ENCODE data around the gene SORCS2.

Gene SORCS2

GRCh38 chr4:7224001-7224400, 31.7 kb downstream of the SORCS2 start:
- no peak for DNase-seq (ENCODE audit: low read depth)

DNA sequence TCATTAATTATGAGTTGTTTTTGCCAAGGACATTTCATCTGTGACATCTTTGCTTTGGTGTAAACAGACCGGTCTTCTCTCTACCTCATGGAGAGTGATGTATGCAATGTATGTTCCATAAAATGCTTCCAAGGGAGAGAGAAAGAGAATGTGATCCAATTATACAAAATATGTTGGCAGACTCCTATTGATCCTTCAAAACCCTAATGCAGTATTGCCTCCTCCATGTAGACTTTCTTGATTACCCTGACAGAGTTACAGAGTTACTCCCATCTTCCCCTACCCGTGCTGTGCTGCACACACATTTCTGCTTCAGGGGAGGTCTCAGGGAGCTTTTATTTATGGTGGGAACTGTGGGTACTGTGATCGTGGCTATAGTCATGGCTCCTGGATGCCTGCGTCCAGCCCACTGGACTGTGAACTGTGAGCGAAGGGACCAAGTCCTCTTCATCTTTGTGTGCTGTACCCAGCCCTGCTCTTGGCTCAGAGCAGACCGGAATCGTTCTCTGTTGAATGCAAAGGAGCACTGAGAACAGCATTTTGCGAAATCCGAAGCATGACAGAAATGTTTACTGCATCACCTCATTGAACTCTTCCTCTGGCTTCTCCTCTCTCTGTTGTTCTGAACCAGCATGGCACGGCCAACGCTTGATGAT, 32.7 kb downstream of the SORCS2 start:
- DNase-seq (ENCODE audit: low read depth) = no peak

- no peak for DNase-seq (ENCODE audit: low read depth)
Observed at GRCh38 chr4:7226439-7226838, 34.1 kb downstream of the SORCS2 start.

DNA sequence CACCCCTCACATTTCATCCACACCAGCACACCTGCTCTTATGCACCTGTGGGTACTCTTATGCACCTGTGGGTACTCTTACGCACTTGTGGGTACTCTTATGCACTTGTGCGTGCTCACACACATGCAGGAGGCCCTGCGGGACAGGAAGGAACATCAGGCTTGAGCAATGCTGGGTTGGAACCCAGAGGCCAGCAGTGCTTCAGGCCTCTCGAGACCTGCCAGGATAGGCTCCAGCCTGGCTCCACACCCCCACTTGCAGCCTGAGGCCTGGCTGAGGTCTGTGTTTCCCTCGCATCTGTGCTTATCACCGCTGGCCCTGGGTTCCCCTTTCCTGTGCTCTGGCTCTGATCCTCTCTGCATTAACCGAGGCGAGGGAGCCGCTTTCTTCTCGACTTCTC, 34.7 kb downstream of the SORCS2 start:
- DNase-seq (ENCODE audit: low read depth) = no peak

DNA sequence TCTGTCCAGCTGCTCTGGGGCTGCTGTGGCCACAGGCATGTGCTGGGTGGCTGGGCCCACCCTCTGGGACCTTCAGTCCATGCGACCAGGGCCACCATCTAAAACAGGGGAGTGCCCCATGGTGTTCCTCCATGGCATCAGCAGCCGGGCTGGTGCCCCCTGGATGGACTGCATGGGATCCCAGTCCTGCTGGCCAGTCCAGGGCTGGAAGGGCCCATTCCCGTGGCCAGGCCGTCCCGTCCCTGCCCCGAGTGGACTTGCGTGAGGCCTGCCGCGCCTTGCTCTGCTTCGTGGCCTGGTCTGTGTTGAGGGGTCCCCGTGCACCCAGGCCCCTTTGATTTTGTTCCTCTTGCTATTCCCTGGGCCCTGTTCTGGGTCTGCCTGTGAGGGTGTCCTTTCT, 36.4 kb downstream of the SORCS2 start:
- no peak for DNase-seq (ENCODE audit: low read depth)

GRCh38 chr4:7232061-7232650, 39.8 kb downstream of the SORCS2 start:
- DNase-seq (ENCODE audit: low read depth) = no peak

DNA sequence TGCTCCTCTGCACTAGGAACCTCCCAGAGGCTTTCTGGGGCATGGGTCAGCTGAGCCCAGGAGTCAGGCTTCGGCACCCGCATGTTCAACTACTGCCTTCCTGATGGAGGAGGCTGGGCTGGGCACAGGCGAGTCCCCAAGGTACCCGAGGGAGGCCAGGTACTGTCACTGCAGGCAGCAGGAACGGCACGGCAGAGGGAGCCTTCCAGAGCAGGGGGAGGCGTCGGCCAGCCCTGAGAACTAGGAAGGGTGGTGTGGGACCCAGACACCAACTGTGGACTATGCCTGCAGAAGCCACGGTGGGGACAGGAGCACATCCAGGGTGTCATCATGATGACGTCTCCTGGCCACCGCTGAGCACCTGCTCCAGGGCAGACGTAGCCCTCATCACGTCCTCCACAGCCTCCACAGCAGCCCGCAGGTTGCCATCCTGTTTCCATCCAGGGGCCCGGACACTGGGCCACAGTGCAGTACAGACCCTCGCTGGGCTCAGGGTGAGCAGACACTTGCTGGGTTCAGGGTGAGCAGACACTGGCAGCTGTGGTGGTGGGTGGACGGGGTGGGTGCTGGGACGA, 40.8 kb downstream of the SORCS2 start:
- no peak for DNase-seq (ENCODE audit: low read depth)

DNA sequence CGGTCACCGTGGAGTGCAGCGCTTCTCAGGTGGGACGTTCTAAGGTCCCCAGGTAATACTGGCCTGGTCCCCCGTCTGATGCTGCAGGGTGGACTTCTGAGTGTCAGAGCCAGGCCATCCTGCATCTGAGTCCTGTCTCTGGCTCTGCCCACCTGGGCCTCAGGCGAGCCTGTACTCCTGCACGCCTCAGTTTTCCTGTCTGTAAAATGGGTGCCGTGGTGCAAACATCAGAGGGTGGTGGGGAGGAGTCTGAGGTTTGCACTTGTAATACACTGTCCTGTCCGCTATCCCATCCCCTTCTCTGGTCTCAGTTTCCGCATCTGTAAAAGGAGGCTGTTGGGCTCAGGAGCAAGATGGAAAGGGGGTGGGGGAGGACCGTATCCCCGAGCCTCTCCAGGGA, 41.3 kb downstream of the SORCS2 start:
- DNase-seq (ENCODE audit: low read depth) = no peak

- no peak for DNase-seq (ENCODE audit: low read depth)
Observed at GRCh38 chr4:7234355-7235029, 42.2 kb downstream of the SORCS2 start.

- DNase-seq (ENCODE audit: low read depth) = no peak
Observed at GRCh38 chr4:7235030-7235380, 42.7 kb downstream of the SORCS2 start.

DNA sequence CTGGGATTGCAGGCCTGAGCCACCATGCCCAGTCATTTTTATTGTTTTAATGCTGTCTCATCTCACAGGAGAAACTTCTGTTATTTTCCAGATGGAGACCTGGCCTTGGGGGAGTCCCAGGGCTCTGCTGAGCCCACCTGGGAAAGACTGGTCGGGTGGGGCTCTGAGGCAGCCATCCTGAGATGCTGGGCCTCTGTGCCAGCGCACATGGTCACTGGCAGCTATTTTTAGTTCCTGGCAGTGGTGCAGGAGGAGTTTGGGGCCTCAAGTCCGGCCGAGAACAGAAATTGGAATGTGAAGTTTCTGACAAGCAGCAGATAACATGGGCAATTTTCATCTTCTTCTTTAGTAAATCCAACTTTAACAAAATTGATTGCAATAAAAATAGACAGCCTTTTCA, 44.5 kb downstream of the SORCS2 start:
- DNase-seq (ENCODE audit: low read depth) = no peak

DNA sequence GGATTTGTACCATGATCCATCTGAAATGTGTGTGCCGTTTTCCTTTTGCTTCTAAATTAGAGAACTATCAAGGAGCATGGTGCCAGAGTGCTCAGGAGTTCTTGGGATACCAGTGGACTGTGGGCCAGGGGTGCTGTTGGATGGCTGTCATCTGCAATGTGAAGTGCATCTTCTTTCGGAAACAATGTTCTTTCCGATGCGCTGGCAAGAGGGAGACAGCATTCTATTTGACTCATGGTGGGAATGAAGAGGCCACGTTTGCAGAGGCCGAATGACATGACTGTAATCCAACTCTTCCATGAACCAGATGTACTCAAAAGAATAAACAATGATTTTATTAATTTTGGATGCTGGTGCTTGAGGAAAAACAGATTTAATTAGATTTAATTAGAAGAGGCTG, 45.5 kb downstream of the SORCS2 start:
- DNase-seq (ENCODE audit: low read depth) = no peak

- no peak for DNase-seq (ENCODE audit: low read depth)
Observed at GRCh38 chr4:7238300-7238960, 46.1 kb downstream of the SORCS2 start.

DNA sequence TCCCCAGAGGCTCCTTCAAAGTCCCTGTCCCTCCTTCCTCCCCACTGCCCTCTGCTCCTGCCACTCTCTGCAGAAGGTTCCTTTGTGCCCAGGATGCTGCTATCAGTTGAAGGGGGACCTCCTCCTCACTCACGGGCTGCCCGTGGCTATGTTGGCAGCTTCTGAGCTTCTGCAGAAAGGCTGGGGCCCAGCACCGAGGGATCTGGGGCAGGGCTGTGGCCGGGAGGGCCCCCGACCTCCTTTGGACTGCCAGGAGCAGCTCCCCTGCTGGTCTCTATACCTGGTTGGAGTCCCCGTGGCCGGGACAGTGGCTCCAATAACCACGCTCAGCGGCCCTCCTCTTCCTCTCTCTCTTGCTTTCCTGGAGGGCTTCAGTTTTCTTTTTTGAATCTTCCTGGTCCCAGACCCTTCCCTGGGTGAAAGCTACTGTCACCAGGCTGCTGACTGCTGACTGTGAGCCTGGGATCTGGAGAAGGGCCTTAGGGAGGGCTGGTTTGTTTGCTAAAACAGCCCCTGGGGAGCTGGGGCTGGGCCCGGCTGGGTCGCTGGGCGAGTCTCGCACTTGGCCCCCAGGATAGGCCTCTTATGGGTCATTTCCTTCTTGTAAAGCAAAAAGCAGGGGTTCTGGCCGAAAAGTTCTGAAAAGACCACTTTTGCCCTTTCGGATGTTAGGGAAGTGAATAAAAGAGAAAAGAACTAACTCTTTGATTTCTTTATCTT, 46.9 kb downstream of the SORCS2 start:
- DNase-seq (ENCODE audit: low read depth) = no peak

- no peak for DNase-seq (ENCODE audit: low read depth)
Observed at GRCh38 chr4:7239844-7240243, 47.5 kb downstream of the SORCS2 start.

GRCh38 chr4:7240306-7240705, 48.0 kb downstream of the SORCS2 start:
- no peak for DNase-seq (ENCODE audit: low read depth)

DNA sequence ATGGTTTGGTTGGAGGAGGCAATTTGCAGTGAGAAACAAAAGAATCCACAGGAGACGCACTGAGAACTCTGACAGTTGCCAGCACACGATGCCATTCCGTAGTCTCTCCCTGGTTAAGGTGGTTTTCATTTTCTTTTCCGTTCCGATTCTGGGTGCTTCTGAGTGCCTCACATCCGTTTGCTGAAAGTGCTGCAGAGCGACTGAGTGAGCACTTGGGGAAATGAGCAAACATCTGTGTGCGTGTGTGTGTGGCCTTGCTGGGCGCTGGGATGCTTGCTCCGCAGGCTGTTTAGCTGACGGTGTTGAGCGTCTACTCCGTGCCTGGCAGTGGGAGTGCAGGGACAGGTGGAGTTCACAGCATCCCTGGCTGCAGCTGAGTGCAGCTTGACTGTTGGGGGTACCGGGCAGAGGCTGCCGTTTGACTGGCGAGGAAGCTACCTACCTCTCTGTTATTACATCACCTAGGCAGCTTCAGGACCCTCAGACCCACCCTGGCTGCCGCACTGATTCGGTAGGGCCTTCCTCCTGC, 49.3 kb downstream of the SORCS2 start:
- no peak for DNase-seq (ENCODE audit: low read depth)

- no peak for DNase-seq (ENCODE audit: low read depth)
Observed at GRCh38 chr4:7242766-7243165, 50.4 kb downstream of the SORCS2 start.

DNA sequence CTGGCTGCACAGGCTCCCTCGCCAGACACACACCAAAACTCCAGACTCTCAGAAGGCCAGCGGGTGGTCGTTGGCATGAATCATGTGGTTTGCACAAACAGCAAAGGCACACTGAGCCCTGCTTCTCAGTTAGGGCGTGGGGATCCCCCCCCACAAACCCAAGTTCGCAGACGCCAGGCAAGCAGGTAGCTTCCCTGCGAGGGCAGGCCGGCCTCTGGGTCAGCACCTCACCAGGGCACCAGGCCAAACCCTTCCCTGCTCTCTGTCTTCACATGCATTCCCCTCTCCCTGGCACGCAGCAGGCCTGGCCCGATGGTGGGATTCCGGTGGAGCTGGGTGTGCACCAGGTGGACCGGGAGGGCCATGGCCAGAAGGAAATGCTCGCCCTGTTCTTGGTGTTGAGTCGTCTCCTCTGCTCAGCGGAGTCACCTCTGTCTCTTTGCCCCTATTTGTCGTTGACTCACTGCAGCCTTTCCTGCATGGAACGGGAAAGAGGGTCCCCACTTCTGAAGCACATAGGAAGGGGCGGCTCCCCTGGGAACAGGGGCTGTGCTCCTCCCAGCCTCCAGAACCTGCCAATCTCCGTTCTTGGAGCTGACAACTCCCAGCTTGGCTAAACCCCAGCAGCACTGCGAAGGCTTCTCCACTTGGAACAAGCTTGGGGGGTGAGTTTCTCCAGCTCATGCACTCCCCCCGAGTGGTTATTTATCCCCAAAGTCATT, 51.4 kb downstream of the SORCS2 start:
- no peak for DNase-seq (ENCODE audit: low read depth)

DNA sequence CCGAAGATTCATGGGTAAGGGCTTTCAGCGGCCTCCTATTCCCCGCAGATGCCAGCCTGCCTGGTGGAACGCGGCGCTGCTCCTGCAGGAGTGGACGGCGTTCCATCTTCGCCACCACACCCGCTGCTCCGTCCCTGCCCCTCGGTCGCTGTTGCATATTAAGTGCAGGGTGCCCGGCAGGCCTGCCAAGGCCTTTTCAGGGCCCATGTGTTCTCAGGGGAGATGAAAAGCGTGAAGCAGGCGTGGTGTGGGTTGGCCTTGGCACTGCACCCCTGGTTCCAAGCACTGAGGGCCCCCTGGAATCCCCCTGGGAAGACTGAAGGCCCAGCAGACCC, 52.0 kb downstream of the SORCS2 start:
- no peak for DNase-seq (ENCODE audit: low read depth)

- no peak for DNase-seq (ENCODE audit: low read depth)
Observed at GRCh38 chr4:7244751-7245320, 52.5 kb downstream of the SORCS2 start.

Measured in stimulated activated CD8-positive, alpha-beta memory T cell treated with anti-CD3 and anti-CD28 coated beads, Interleukin-15, amount 100 ng/mL, for 24 hours (primary cell).